ENCODE results near the gene ARAP1. TPM values are rescaled to one million over a fixed set of nuclear protein-coding genes. Genes with fewer than 3 reads are reported as not detected.

ARAP1 gene
- total RNA-seq, 1 experiment from 2014 or later: 86.2 TPM

GRCh38 chr11:72704028-72704782 lies 48.0 kb downstream of the ARAP1 start:
- TF ChIP-seq CTCF (conservative IDR thresholded peaks at IDR 0.05; ENCODE audit: low read depth, low read length) (peak; percentile 42), EZH2 (IDR thresholded peaks at IDR 0.05; ENCODE audit: low read length, unreplicated experiment) (no peak)
- no peak overlapping the region for H3K9ac ChIP-seq (ENCODE audit: low read length)
- ChIA-PET CTCF (no interaction called here), POLR2A (ENCODE audit: unreplicated experiment) (no interaction called here)
- H4K20me1 ChIP-seq (ENCODE audit: low read length): no peaks in the 10 kb centered on the region
- H3F3A ChIP-seq (ENCODE audit: low read length, unreplicated experiment): no peaks in the 10 kb centered on the region
- no peaks in the 10 kb centered on the region; the same call in 1 of the 2 replicates for H3K4me1 ChIP-seq (ENCODE audit: insufficient read depth, low read length)
- intact Hi-C loops (cut with micrococcal nuclease): no loop called here
- DNase-seq (no peak), ATAC-seq (no peak)
- H3K36me3 ChIP-seq (ENCODE audit: low read depth, low read length): peaks cover 24% of the 10 kb centered on the region
- no peaks in the 10 kb centered on the region for H3K9me2 ChIP-seq (replicated peaks; ENCODE audit: low read length)
- H3K79me2 ChIP-seq (ENCODE audit: low read length): no peaks in the 10 kb centered on the region
- H3K27ac ChIP-seq (ENCODE audit: low read length): no peak overlapping the region
- no peak overlapping the region for H3K4me2 ChIP-seq (ENCODE audit: low read length)
- no peaks in the 10 kb centered on the region for H3K27me3 ChIP-seq (ENCODE audit: low read length)
- no peaks in the 10 kb centered on the region for H3K9me3 ChIP-seq (ENCODE audit: low read length)
- H3K4me3 ChIP-seq (ENCODE audit: low read length): no peak overlapping the region
- H2AFZ ChIP-seq (ENCODE audit: low read length): no peak overlapping the region
- BruUV-seq (replicated peaks): no TSS peak

GRCh38 chr11:72703267-72704008 lies 48.8 kb downstream of the ARAP1 start:
- Histone ChIP-seq H3F3A (ENCODE audit: low read length, unreplicated experiment) (no peaks in the 10 kb centered on the region), H3K4me1 (ENCODE audit: insufficient read depth, low read length) (no peaks in the 10 kb centered on the region; the same call in 1 of the 2 replicates), H2AFZ (ENCODE audit: low read length) (no peak overlapping the region), H3K9me3 (ENCODE audit: low read length) (no peaks in the 10 kb centered on the region), H3K9ac (ENCODE audit: low read length) (no peak overlapping the region), H3K79me2 (ENCODE audit: low read length) (no peaks in the 10 kb centered on the region), H3K4me3 (ENCODE audit: low read length) (no peak overlapping the region), H4K20me1 (ENCODE audit: low read length) (no peaks in the 10 kb centered on the region), H3K36me3 (ENCODE audit: low read depth, low read length) (peaks cover 26% of the 10 kb centered on the region), H3K4me2 (ENCODE audit: low read length) (no peak overlapping the region), H3K9me2 (replicated peaks; ENCODE audit: low read length) (no peaks in the 10 kb centered on the region), H3K27me3 (ENCODE audit: low read length) (no peaks in the 10 kb centered on the region), H3K27ac (ENCODE audit: low read length) (no peak overlapping the region)
- no peak for TF ChIP-seq CTCF (conservative IDR thresholded peaks at IDR 0.05; ENCODE audit: low read depth, low read length)
- no peak for ATAC-seq
- CTCF ChIA-PET: interaction anchor here (0.6 to 1.0 kb wide), 2 partner anchors 18 to 114 kb away, joined by 4 to 7 read pairs; no protein-coding TSS in a partner anchor
- intact Hi-C loops (cut with micrococcal nuclease): no loop called here
- DNase-seq: no peak
- POLR2A ChIA-PET (ENCODE audit: unreplicated experiment): interaction anchor here (0.8 kb wide), 1 partner anchor 17 kb away, joined by 4 read pairs; no protein-coding TSS in a partner anchor
- BruUV-seq (replicated peaks): no TSS peak

All from PC-3 (cell line).